Ishikawa (cell line): ENCODE results near the gene CNPY4.

Experiments used
- CEBPB ChIP-seq: IDR thresholded peaks from 2 replicates; pipeline ENCODE4 v1.6.1; 2012
- CREB1 ChIP-seq: IDR thresholded peaks from 2 replicates; pipeline ENCODE4 v1.6.1; 2012; ENCODE audit warnings: low read depth
- EGR1 ChIP-seq: IDR thresholded peaks from 2 replicates; pipeline ENCODE4 v1.6.1; 2012
- EP300 ChIP-seq: IDR thresholded peaks from 2 replicates; pipeline ENCODE4 v1.6.1; 2012; ENCODE audit warnings: borderline replicate concordance
- FOXM1 ChIP-seq: IDR thresholded peaks from 2 replicates; pipeline ENCODE4 v1.6.1; 2012; ENCODE audit warnings: low read depth, borderline replicate concordance
- MAX ChIP-seq: IDR thresholded peaks from 2 replicates; pipeline ENCODE4 v1.6.1; 2012
- NFIC ChIP-seq: IDR thresholded peaks from 2 replicates; pipeline ENCODE4 v1.6.1; 2012
- RAD21 ChIP-seq: IDR thresholded peaks from 2 replicates; pipeline ENCODE4 v1.6.1; 2012; ENCODE audit warnings: low read depth
- REST ChIP-seq: IDR thresholded peaks from 2 replicates; pipeline ENCODE4 v1.6.1; 2012; ENCODE audit warnings: low read depth, mild to moderate bottlenecking
- TAF1 ChIP-seq: IDR thresholded peaks from 2 replicates; pipeline ENCODE4 v1.6.1; 2012; ENCODE audit warnings: low read depth, mild to moderate bottlenecking
- TCF12 ChIP-seq: IDR thresholded peaks from 2 replicates; pipeline ENCODE4 v1.6.1; 2012; ENCODE audit warnings: low read depth
- TEAD4 ChIP-seq: IDR thresholded peaks from 2 replicates; pipeline ENCODE4 v1.6.1; 2012
- USF1 ChIP-seq: IDR thresholded peaks from 2 replicates; pipeline ENCODE4 v1.6.1; 2012
- YY1 ChIP-seq: IDR thresholded peaks from 2 replicates; pipeline ENCODE4 v1.6.1; 2012; ENCODE audit warnings: low read depth
- ZBTB7A ChIP-seq: IDR thresholded peaks from 2 replicates; pipeline ENCODE4 v1.6.1; 2012; ENCODE audit warnings: low read depth

Gene CNPY4

GRCh38 chr7:100156331-100157068 lies 37.1 kb downstream of the CNPY4 start:
- TF ChIP-seq CEBPB, result no peak
- TF ChIP-seq REST, result no peak
- no peak for TF ChIP-seq MAX
- TF ChIP-seq TAF1, result no peak
- no peak for TF ChIP-seq YY1
- TF ChIP-seq EP300, result no peak
- no peak for TF ChIP-seq TEAD4
- no peak for TF ChIP-seq RAD21
- no peak for TF ChIP-seq EGR1
- TF ChIP-seq USF1, result no peak
- TF ChIP-seq ZBTB7A, result no peak
- no peak for TF ChIP-seq NFIC
- no peak for TF ChIP-seq TCF12

GRCh38 chr7:100157069-100157333 lies 37.6 kb downstream of the CNPY4 start:
- TF ChIP-seq TEAD4 (no peak), ZBTB7A (no peak), FOXM1 (no peak), EP300 (no peak), REST (no peak), NFIC (no peak), MAX (no peak), CREB1 (no peak), TCF12 (no peak), RAD21 (no peak), TAF1 (no peak), USF1 (no peak), YY1 (no peak), EGR1 (no peak), CEBPB (no peak)

- TF ChIP-seq EP300 (no peak), MAX (no peak), TAF1 (no peak), USF1 (no peak), CREB1 (no peak), TCF12 (no peak), CEBPB (no peak), EGR1 (no peak), REST (no peak), TEAD4 (no peak), NFIC (no peak), ZBTB7A (no peak), FOXM1 (no peak)
Measured at GRCh38 chr7:100157334-100158228, 38.1 kb downstream of the CNPY4 start.
